GM10266 (cell line): Measurements from ENCODE around the gene RNU6-1.

ENCODE experiments used
- DNase-seq: peaks from one replicate; pipeline ENCODE4 v3.0.0; 2012; ENCODE audit errors: extremely low spot score
- CTCF ChIP-seq: IDR thresholded peaks from 2 replicates; pipeline ENCODE4 v1.5.1; 2012; ENCODE audit warnings: mild to moderate bottlenecking, low read depth; ENCODE audit not compliant: control insufficient read depth, insufficient read depth; ENCODE audit errors: missing control alignments

RNU6-1 gene

GRCh38 chr15:67803996-67804843, 35.6 kb downstream of the RNU6-1 start:
- no peak for TF ChIP-seq CTCF
- DNase-seq, result no peak

GRCh38 chr15:67803299-67803698, 36.5 kb downstream of the RNU6-1 start:
- no peak for DNase-seq
- TF ChIP-seq CTCF, result no peak

GRCh38 chr15:67801926-67802914, 37.6 kb downstream of the RNU6-1 start:
- no peak for DNase-seq
- TF ChIP-seq CTCF, result no peak

- TF ChIP-seq CTCF, result no peak
- DNase-seq, result no peak
Observed at GRCh38 chr15:67801142-67801541, 38.7 kb downstream of the RNU6-1 start.

- DNase-seq, result no peak
- TF ChIP-seq CTCF, result no peak
Observed at GRCh38 chr15:67799801-67800205, 40.0 kb downstream of the RNU6-1 start.

- DNase-seq, result no peak
- no peak for TF ChIP-seq CTCF
Observed at GRCh38 chr15:67796196-67797127, 43.4 kb downstream of the RNU6-1 start.
